NB4 (cell line): ENCODE measurements around the gene RPE.

ENCODE experiments used
- MYC ChIP-seq: IDR thresholded peaks from 2 replicates; pipeline ENCODE4 v1.6.1; 2011; ENCODE audit warnings: low read depth, low read length
- POLR2A ChIP-seq: IDR thresholded peaks from 2 replicates; pipeline ENCODE4 v1.6.1; 2011; ENCODE audit warnings: mild to moderate bottlenecking; ENCODE audit not compliant: insufficient read length; ENCODE audit errors: extremely low read depth
- TF ChIP-seq, protein P1 (sequence below): IDR thresholded peaks from one replicate; pipeline ENCODE4 v1.5.1; 2012; ENCODE audit warnings: low read depth, low read length
- TF ChIP-seq, protein P2 (sequence below): IDR thresholded peaks from 2 replicates; pipeline ENCODE4 v1.6.1; 2011; ENCODE audit warnings: low read depth, low read length

DNA sequence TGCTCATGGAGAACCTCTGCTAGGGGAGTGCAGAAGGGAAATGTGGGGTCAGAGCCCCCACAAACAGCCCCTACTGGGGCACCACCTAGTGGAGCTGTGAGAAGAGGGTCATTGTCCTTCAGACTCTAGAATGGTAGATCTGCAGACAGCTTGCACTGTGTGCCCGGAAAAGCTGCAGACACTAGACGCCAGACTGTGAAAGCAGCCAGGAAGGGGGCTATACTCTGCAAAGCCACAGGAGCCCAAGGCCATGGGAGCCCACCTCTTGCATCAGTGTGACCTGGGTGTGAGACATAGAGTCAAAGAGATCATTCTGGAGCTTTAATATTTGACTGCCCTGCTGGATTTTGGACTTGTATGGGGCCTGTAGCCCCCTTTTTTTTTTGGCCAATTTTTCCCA lies 60.9 kb downstream of the RPE start:
- TF ChIP-seq POLR2A: no peak
- TF ChIP-seq, protein P1, sequence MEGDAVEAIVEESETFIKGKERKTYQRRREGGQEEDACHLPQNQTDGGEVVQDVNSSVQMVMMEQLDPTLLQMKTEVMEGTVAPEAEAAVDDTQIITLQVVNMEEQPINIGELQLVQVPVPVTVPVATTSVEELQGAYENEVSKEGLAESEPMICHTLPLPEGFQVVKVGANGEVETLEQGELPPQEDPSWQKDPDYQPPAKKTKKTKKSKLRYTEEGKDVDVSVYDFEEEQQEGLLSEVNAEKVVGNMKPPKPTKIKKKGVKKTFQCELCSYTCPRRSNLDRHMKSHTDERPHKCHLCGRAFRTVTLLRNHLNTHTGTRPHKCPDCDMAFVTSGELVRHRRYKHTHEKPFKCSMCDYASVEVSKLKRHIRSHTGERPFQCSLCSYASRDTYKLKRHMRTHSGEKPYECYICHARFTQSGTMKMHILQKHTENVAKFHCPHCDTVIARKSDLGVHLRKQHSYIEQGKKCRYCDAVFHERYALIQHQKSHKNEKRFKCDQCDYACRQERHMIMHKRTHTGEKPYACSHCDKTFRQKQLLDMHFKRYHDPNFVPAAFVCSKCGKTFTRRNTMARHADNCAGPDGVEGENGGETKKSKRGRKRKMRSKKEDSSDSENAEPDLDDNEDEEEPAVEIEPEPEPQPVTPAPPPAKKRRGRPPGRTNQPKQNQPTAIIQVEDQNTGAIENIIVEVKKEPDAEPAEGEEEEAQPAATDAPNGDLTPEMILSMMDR: no peak
- TF ChIP-seq, protein P2, sequence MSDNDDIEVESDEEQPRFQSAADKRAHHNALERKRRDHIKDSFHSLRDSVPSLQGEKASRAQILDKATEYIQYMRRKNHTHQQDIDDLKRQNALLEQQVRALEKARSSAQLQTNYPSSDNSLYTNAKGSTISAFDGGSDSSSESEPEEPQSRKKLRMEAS: no peak
- no peak for TF ChIP-seq MYC
